ENCODE results near the gene CNGB1. TPM values are rescaled to one million over a fixed set of nuclear protein-coding genes. Genes with fewer than 3 reads are reported as not detected.

Gene CNGB1
- polyA plus RNA-seq, 1 donor from 2014 or later, result 20.7 TPM

GRCh38 chr16:57920880-57921229 lies 50.1 kb downstream of the CNGB1 start:
- Histone ChIP-seq H3K27ac (ENCODE audit: low read length) (no peak overlapping the region), H3K4me3 (ENCODE audit: low read length) (no peak overlapping the region), H3K9ac (ENCODE audit: low read length) (no peak overlapping the region), H3K79me2 (replicated peaks; ENCODE audit: insufficient read depth, low read length) (no peaks in the 10 kb centered on the region), H3K4me2 (ENCODE audit: low read length) (no peak overlapping the region), H3K27me3 (ENCODE audit: insufficient read depth, low read depth, low read length) (no peaks in the 10 kb centered on the region), H3K36me3 (ENCODE audit: insufficient read depth, low read length) (no peaks in the 10 kb centered on the region), H2AFZ (ENCODE audit: low read depth, low read length) (no peak overlapping the region), H3K9me3 (ENCODE audit: low read length) (no peaks in the 10 kb centered on the region), H3K9me2 (ENCODE audit: insufficient read depth, low read length) (no peaks in the 10 kb centered on the region), H4K20me1 (ENCODE audit: insufficient read depth) (no peaks in the 10 kb centered on the region), H3F3A (ENCODE audit: insufficient read depth, low read length, poor library complexity, severe bottlenecking) (no peaks in the 10 kb centered on the region)
- TF ChIP-seq SMC3 (conservative IDR thresholded peaks at IDR 0.05; ENCODE audit: poor library complexity), result no peak
- no peak for TF ChIP-seq TAF1 (IDR thresholded peaks at IDR 0.05; ENCODE audit: low read depth)
- TF ChIP-seq CTCF (IDR thresholded peaks at IDR 0.05; ENCODE audit: poor library complexity, severe bottlenecking), result no peak
- TF ChIP-seq EZH2 (IDR thresholded peaks at IDR 0.05; ENCODE audit: borderline replicate concordance, insufficient read depth, low read length, poor library complexity, severe bottlenecking), result no peak
- no peak for TF ChIP-seq RAD21 (conservative IDR thresholded peaks at IDR 0.05)
- no peak for TF ChIP-seq MXI1 (conservative IDR thresholded peaks at IDR 0.05; ENCODE audit: poor library complexity, severe bottlenecking)
- TF ChIP-seq, protein P1, sequence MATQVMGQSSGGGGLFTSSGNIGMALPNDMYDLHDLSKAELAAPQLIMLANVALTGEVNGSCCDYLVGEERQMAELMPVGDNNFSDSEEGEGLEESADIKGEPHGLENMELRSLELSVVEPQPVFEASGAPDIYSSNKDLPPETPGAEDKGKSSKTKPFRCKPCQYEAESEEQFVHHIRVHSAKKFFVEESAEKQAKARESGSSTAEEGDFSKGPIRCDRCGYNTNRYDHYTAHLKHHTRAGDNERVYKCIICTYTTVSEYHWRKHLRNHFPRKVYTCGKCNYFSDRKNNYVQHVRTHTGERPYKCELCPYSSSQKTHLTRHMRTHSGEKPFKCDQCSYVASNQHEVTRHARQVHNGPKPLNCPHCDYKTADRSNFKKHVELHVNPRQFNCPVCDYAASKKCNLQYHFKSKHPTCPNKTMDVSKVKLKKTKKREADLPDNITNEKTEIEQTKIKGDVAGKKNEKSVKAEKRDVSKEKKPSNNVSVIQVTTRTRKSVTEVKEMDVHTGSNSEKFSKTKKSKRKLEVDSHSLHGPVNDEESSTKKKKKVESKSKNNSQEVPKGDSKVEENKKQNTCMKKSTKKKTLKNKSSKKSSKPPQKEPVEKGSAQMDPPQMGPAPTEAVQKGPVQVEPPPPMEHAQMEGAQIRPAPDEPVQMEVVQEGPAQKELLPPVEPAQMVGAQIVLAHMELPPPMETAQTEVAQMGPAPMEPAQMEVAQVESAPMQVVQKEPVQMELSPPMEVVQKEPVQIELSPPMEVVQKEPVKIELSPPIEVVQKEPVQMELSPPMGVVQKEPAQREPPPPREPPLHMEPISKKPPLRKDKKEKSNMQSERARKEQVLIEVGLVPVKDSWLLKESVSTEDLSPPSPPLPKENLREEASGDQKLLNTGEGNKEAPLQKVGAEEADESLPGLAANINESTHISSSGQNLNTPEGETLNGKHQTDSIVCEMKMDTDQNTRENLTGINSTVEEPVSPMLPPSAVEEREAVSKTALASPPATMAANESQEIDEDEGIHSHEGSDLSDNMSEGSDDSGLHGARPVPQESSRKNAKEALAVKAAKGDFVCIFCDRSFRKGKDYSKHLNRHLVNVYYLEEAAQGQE (IDR thresholded peaks at IDR 0.05; ENCODE audit: borderline replicate concordance), result no peak
- no peak for TF ChIP-seq EP300 (conservative IDR thresholded peaks at IDR 0.05; ENCODE audit: poor library complexity, severe bottlenecking)
- no peak for TF ChIP-seq POLR2AphosphoS5 (IDR thresholded peaks at IDR 0.05)

DNA sequence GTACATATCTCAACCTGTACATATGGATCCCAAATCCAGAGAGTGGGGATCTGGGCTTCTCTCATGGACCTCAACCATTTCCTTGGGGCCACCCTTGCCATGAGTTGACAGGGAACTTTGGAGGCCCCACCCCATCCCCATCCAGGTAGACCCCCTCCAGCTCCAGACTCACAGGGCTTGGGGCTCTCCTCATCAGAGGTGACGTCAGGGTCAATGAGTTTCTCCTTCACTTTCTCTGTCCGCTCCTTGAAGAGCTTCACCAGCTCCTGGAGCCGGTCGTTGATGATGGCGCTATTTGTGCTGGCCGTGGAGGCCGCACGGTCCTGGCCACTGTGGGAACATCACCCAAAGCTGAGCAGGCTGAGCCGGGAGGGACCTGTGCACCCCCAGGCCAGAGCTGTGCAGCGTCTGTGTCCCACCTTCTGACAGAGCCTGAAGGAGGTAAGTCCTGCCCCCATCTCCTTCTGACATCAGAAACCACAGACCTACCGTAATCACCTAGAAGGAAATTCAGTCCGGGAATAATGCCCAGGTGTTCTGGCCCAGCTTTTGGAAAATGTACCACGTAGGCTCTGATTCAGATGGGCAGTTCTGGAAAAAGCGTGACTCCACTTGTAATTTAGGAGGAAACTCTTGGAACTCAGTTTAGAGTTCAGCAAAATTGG lies 50.6 kb downstream of the CNGB1 start:
- Histone ChIP-seq H3K9ac (ENCODE audit: low read length) (no peak overlapping the region), H3K4me2 (ENCODE audit: low read length) (no peak overlapping the region), H3K36me3 (ENCODE audit: insufficient read depth, low read length) (no peaks in the 10 kb centered on the region), H3K9me2 (ENCODE audit: insufficient read depth, low read length) (no peaks in the 10 kb centered on the region), H3F3A (ENCODE audit: insufficient read depth, low read length, poor library complexity, severe bottlenecking) (no peaks in the 10 kb centered on the region), H3K9me3 (ENCODE audit: low read length) (no peaks in the 10 kb centered on the region), H3K27me3 (ENCODE audit: insufficient read depth, low read depth, low read length) (no peaks in the 10 kb centered on the region), H2AFZ (ENCODE audit: low read depth, low read length) (no peak overlapping the region), H3K27ac (ENCODE audit: low read length) (no peak overlapping the region), H3K4me3 (ENCODE audit: low read length) (no peak overlapping the region), H4K20me1 (ENCODE audit: insufficient read depth) (no peaks in the 10 kb centered on the region), H3K79me2 (replicated peaks; ENCODE audit: insufficient read depth, low read length) (no peaks in the 10 kb centered on the region)
- no peak for TF ChIP-seq POLR2AphosphoS5 (IDR thresholded peaks at IDR 0.05)
- TF ChIP-seq MXI1 (conservative IDR thresholded peaks at IDR 0.05; ENCODE audit: poor library complexity, severe bottlenecking), result no peak
- no peak for TF ChIP-seq RAD21 (conservative IDR thresholded peaks at IDR 0.05)
- TF ChIP-seq TAF1 (IDR thresholded peaks at IDR 0.05; ENCODE audit: low read depth), result no peak
- no peak for TF ChIP-seq EZH2 (IDR thresholded peaks at IDR 0.05; ENCODE audit: borderline replicate concordance, insufficient read depth, low read length, poor library complexity, severe bottlenecking)
- no peak for TF ChIP-seq SMC3 (conservative IDR thresholded peaks at IDR 0.05; ENCODE audit: poor library complexity)
- TF ChIP-seq EP300 (conservative IDR thresholded peaks at IDR 0.05; ENCODE audit: poor library complexity, severe bottlenecking), result no peak

Measured in neural cell (in vitro differentiated cells).